Activated CD8-positive, alpha-beta memory T cell treated with anti-CD3 and anti-CD28 coated beads for 24 hours (primary cell): ENCODE data around the gene MMAB.

Experiments used
- DNase-seq: peaks from one replicate; pipeline ENCODE4 v3.0.0-alpha.2; 2020

MMAB gene

DNA sequence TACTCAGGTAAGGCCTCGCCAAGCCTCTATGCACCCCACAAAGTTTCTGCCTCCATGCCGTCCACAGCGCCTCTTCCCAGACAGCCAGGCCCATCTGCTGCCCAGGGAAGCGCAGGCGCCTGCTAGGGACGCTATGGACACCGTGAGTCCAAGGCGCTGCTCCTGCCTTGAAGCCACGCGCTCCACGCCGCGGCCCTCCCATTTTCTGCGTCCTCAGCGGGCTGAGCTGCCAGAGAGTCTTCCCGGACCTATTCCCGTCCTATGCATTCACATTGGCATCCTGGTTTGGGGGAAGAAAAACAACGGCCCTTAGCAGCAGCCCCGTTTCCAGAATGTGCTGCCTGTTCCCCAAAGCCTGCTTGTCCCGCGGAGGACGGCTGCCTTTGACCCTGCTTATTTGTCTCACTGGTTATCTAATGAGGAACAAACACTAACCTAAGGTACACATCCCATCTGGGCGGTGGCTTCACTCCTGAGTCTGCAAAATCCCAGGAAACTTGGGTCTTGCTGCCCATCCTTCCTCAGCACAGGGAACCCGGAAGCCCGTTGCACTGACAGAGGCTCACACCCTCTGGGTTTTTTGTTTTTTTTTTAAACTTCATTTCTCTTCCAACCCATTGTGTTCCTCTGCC is 38.0 kb downstream of the MMAB start:
- no peak for DNase-seq

GRCh38 chr12:109534456-109534855 is 38.8 kb downstream of the MMAB start:
- no peak for DNase-seq

GRCh38 chr12:109533487-109533740 is 39.9 kb downstream of the MMAB start:
- DNase-seq = no peak

DNA sequence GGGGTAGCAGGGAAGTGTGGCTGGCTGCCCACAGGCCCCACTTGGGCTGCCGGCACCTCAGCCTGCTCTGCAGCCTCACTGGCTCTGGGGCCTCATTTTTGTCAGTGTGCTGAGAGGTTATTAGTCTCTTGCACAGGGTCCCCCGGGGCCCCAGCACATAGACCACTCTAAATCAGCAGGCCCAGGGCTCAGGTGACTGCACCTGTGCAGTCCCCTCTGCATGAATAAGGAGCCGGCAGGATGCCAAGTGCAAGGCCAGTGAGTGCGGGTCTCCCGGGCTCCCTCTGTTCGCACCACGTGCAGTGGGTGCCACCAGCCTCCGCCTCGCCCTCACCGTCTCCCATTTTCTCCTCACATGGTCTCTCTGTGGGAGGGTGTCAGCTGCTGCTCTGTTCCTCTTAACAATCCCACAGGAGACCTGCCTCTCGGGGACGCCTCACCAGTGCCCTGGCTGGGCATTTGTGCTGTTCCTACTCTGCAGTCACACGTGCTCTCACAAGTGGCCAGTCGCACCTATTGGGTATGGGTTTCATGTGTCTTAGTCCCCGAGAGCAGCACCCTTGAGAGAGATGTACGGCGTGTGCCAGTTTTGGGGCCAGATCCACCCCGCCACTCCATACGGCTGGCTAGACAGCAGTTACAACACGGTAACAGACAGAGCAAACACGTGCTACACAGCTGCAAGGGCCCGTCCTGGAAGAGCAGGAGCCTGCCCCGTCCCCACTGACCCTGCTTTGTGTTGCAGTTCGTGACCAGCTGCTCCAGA is 40.4 kb downstream of the MMAB start:
- no peak for DNase-seq

DNA sequence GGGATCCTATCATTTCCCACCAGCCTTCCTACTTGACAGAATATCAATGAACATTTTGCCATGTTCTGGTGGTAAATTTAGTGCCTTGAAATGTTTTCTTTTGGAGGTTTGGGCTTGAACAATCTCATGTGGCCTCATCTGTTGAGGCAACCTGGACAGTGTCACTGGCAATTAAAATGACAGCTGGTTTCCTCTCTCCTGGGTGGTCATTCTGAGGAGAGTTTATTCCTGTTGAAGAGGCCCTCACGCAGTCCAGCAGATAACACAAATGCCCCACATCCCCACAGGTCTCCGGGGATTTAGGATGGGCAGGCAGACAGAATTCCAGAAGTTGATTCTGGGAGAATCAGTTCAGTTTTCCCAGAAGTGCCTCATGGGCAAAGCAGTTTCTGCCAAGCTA is 41.9 kb downstream of the MMAB start:
- DNase-seq = no peak

- no peak for DNase-seq
These were observed 43.3 kb downstream of the MMAB start for GRCh38 chr12:109529691-109530640.

DNA sequence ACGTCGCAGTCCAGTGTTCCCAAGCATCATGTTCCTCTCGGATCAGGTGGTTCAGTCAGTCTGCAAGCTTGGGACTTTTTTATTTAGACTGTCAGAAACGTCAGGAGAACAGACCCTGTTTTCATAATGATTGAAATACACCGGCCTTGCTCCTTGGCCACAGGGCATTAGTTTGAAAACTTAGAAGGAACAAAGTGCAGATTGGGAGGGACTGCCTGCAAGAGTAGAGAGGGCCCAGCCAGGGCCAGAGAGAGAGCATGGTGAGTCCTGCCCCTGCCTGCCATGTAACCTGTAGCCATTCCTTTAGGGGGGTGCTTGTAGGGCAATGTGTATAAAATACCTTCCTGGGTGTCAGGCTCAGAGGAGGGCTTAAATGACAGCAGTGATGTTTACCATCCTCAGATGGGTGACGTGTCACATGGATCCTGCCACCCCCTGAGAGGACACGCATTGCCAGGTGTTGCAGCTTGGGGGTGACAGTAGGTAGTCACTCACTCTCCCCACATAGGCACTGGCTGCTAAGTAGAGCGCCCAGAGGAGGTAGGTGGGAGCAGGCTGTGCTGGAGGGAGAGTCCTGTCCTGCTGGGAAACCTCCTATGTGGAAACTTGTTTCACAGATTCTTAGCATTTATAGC is 45.7 kb downstream of the MMAB start:
- DNase-seq = no peak

DNA sequence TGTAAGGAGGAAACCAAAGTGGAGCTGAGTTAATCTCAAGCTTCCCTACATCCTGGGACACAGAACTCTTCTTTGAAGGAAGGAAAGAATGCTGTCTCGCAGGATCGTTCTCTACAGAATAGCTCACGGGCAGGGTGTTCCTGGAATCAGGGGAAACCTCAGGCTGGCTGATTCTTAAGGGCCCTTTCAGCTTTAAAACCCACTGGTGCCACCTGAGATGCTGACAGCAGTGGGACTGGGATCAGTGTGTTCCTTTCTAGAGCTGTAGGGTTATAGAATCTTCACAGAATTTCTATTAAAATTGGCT is 48.1 kb downstream of the MMAB start:
- DNase-seq = no peak

DNA sequence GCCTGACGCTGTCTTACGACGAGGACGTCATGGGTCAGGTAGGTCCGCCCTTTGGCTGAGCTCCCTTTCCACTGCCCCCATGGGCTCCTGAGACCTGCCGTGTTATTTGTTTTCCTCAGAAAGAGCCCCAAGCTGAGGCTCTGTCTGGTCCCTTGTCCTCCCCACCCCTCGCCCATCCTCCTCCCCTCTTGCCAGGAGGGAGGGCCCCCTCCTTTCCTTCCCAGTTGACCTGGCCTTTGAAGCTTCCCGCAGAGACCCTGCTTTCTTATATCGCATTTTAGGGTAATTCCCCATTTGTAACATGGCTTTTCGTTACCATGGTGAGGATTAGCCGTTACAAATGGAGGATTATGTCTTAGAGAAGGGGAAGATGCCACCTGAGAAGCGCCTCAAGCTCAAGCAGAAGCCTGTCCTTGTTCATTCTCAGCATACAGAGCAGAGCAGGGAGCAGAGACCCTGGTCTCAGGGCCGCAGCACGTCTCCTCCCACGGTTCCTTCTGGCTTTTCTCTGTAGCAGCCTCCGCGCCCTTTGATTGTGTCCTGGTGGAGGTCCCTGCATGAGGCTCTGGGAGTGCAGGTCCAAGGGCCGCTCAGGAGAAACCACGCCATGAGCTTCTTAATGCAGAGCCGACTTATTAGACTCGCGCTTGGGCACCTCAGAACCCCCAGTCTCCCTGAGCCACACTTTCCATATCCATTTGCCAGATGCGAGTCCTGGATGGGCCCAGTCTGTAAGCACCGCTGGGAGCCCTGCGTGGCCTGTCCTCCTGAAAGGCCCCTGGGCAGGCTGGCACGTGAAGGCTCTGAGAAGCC is 48.6 kb downstream of the MMAB start:
- DNase-seq = no peak

GRCh38 chr12:109523504-109523903 is 49.8 kb downstream of the MMAB start:
- DNase-seq = no peak

- no peak for DNase-seq
These were observed 50.2 kb downstream of the MMAB start for GRCh38 chr12:109523071-109523470.

GRCh38 chr12:109521831-109522230 is 51.5 kb downstream of the MMAB start:
- no peak for DNase-seq

DNA sequence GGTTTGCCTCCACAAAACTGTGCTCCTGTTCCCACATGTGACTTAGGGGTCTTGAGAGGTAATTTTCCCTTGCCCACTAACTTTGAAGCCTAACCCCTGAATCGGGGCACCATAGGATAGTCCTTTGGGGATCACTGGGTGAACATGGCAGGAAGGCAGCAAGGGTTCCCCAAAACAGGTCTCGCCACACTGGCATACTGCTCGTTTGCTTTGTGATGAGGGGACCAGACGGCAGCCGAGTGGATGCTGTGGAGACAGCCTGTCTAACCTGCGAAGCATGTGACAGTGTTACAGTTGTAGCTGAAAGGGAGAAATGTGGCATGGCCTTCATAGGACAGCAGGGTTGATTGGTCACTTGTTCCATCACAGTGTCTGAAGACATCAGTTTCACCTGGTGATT is 53.5 kb downstream of the MMAB start:
- DNase-seq = no peak

DNA sequence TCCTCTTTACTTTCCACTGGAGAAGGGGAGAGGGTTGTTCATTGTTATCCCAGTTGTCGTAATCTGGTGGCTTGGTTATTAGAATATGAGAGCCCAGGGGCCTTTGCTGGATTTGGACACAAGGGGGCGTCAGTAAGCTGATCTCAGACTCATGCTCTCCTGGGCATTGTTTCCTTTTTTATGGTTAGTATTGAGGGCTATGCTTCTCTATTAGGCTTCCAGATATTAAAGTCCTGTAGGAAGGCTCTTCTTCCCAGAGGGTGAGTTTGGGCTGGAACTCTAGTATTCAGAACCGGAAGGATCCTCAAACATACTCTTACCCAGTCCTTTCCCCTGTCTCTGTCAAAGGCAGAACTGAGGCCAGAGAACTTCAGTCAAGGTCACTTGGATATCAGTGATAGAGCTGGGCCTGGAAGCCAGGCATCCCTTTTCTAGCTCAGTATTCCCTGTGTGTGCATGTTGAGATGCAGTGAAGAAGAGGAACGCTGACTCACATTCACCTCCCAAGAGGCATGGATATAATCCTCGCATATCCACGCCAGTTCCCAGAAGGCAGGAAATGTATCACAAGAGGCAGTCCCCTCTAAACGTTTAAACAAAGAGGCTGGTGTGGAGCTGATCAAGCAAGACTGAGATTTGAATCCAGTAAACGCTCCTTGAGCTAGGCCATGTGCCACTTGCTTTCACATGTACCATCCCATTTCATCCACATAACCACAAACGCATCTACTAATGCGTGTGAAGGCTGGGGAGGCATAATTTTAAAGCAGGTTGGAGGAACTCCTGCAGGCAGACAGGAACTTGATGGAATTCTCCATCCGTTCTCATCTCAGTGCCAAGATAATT is 54.3 kb downstream of the MMAB start:
- DNase-seq = peak; percentile 71

DNA sequence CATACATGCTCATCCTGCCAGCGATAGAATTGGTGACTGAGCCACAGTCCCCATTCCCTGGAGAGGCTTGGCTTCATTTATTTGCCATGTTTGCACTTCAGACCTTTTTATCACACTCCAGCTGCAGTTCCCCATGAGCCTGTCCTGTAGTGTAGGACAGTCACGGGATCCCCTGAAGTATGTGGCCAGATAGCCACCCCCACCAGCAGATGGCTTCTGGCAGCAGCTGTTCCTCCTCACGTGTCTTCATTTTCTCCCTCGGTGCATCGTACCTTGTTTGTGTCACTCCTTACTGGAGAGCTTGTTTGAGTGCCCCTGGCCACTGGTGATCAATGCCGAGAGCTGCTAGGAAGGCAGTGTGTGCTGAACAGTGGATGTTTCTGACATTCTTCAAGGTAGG is 55.7 kb downstream of the MMAB start:
- no peak for DNase-seq

DNA sequence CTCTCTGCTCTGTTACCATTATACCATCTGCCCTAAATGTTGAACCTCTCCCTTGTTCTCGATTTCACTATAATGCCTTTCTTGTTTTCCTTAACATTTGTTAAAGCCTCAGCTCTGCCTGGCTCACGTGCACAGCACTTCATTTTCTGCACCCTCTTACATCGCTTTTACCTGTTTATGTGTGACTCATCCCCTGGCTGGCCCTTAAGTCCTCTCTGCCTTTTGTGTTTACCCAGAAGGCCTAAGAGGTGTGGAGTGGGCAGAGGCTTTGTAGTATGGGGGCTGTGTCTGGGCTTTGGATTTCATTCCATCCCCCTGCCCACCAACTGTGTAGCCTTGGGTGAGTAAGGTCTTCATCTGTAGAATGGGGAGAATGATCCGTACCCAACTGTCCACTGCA is 59.3 kb downstream of the MMAB start:
- DNase-seq = no peak

GRCh38 chr12:109513051-109513450 is 60.3 kb downstream of the MMAB start:
- no peak for DNase-seq

- no peak for DNase-seq
These were observed 60.7 kb downstream of the MMAB start for GRCh38 chr12:109512608-109513007.

DNA sequence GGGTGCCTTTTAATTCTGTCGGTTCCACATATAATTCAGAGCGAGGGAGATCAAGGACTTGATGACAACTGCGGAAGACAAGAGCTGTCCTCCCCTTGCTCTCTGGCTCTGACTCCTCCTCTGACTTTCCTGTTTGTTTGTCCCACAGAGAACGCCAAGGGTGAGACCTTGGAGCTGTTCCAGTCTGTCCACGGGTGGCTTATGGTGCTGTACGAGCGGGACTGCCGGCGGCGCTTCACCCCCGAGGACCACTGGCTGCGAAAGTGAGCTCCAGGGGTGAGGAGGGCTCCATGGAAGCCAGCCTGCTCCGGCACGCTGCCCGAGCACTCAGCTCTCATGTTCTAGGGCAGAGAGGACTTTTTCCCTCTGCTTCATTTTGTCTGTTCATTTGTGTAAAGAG is 63.1 kb downstream of the MMAB start:
- DNase-seq = no peak

DNA sequence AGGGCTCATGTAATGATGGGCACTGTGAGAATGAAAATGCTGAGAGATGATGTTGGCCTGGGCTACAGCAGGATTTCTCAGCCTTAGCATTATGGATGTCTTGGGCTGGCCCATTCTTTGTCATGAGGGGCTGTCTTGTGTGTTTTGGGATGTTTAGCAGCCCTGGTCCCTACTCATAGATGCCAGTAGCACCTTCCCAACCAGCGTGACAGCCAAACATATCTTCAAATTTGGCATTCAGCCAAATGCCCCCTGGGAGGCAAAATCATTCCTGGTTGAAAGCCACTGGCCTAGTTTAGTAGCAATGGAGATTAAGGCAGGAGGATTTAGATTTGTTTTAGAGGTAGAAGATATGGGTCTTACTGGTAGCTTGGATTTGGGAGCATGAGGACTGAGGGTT is 69.2 kb downstream of the MMAB start:
- no peak for DNase-seq
